ENCODE measurements around the gene NABP2.
"Not testable (repeated sequence)": the region's sequence is repeated elsewhere in the genome, so short reads cannot be mapped to it uniquely, and the experiment has no call there.

NABP2 gene

DNA sequence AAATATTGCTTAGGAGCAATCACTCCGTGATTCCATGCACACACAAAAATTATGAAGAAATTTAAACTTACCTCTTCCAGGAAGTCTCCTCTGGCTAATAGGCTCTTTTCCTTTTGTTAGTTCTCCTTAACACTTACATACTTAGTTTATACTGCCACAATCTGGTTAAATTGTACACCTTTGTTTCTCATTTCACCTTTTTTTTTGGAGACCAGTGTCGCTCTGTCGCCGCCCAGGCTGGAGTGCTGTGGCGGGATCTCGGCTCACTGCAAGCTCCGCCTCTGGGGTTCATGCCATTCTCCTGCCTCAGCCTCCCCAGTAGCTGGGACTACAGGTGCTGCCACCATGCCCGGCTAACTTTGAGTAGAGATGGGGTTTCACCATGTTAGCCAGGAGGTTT is 36.2 kb downstream of the NABP2 start:
- Histone ChIP-seq H3K79me2 (peaks cover 15% of the 10 kb centered on the region), H2AFZ (no peak overlapping the region), H3K4me1 (peaks cover 8% of the 10 kb centered on the region), H3K27ac (no peak overlapping the region), H3K36me3 (ENCODE audit: control insufficient read depth, insufficient read depth, low read length) (no peaks in the 10 kb centered on the region), H3K4me3 (ENCODE audit: low read depth, low read length) (no peak overlapping the region), H3K4me2 (ENCODE audit: low read length) (no peak overlapping the region), H3K9ac (no peak overlapping the region), H3K9me3 (ENCODE audit: control insufficient read depth, low read length) (no peaks in the 10 kb centered on the region), H3K27me3 (ENCODE audit: control insufficient read depth, insufficient read depth, low read length) (no peaks in the 10 kb centered on the region)
- TF ChIP-seq, protein P1, sequence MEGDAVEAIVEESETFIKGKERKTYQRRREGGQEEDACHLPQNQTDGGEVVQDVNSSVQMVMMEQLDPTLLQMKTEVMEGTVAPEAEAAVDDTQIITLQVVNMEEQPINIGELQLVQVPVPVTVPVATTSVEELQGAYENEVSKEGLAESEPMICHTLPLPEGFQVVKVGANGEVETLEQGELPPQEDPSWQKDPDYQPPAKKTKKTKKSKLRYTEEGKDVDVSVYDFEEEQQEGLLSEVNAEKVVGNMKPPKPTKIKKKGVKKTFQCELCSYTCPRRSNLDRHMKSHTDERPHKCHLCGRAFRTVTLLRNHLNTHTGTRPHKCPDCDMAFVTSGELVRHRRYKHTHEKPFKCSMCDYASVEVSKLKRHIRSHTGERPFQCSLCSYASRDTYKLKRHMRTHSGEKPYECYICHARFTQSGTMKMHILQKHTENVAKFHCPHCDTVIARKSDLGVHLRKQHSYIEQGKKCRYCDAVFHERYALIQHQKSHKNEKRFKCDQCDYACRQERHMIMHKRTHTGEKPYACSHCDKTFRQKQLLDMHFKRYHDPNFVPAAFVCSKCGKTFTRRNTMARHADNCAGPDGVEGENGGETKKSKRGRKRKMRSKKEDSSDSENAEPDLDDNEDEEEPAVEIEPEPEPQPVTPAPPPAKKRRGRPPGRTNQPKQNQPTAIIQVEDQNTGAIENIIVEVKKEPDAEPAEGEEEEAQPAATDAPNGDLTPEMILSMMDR (IDR thresholded peaks at IDR 0.05): no peak

DNA sequence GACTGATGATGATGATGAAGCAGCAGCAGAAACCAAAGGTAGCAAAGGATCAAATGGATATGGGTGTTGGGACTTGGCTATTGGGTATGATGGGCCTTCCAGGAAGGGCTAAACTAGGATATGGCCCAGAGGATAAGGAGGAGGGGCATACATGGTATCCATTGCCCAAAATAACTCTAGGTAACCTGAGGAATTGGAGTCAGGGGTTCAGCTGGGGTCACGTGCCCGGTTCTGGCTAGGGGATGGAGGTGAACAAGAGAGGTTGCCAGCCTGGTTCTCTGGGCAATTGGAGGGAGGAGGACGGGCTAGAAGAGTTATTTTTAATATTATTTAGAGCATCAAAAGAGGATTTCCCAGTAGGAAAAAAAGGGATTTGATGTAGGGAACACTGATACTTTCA is 36.8 kb downstream of the NABP2 start:
- no peaks in the 10 kb centered on the region for H3K36me3 ChIP-seq (ENCODE audit: control insufficient read depth, insufficient read depth, low read length)
- H3K4me2 ChIP-seq (ENCODE audit: low read length): no peak overlapping the region
- peaks cover 8% of the 10 kb centered on the region for H3K4me1 ChIP-seq
- TF ChIP-seq, protein P1 (IDR thresholded peaks at IDR 0.05): no peak
- no peaks in the 10 kb centered on the region for H3K9me3 ChIP-seq (ENCODE audit: control insufficient read depth, low read length)
- H3K79me2 ChIP-seq: peaks cover 15% of the 10 kb centered on the region
- H3K4me3 ChIP-seq (ENCODE audit: low read depth, low read length): no peak overlapping the region
- H3K27me3 ChIP-seq (ENCODE audit: control insufficient read depth, insufficient read depth, low read length): no peaks in the 10 kb centered on the region
- no peak overlapping the region for H3K9ac ChIP-seq
- H2AFZ ChIP-seq: no peak overlapping the region
- no peak overlapping the region for H3K27ac ChIP-seq

DNA sequence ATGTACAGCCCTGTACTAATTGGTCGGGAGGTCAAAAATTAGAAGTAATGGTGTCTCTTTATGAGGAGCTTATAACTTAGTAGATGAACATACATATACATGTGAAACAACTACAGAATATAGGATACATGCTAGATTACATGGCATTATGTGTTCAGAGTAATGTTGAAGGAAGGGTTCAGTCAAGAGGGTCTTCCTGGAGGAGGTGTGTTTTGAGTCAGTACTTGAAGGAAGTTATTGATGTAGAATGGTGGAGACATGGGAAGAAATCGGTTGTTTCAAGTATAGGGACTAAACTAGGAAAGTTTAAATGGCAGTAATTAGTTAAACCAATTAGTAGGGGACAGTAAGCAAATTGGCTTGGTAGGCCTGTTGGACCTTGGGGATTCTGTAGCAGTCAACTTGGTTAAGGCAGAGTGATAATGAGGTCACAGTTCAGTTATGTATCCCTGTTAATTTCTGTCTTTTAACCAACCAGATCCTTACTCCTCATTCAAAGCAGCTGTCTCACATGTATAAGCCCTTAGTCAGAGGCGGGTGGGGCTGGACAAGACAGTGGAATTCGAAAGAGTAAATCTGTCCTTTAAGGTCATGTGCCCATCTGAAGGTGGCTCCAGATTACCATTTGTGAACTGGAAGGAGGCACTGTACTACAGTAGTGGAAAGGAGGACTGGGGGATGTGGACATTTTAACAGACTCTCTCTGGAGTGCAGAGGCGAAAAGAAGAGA is 37.5 kb downstream of the NABP2 start:
- Histone ChIP-seq H3K27me3 (ENCODE audit: control insufficient read depth, insufficient read depth, low read length) (no peaks in the 10 kb centered on the region), H2AFZ (no peak overlapping the region), H3K79me2 (peaks cover 11% of the 10 kb centered on the region), H3K27ac (no peak overlapping the region), H3K4me3 (ENCODE audit: low read depth, low read length) (no peak overlapping the region), H3K36me3 (ENCODE audit: control insufficient read depth, insufficient read depth, low read length) (no peaks in the 10 kb centered on the region), H3K9me3 (ENCODE audit: control insufficient read depth, low read length) (no peaks in the 10 kb centered on the region), H3K9ac (no peak overlapping the region), H3K4me1 (peaks cover 8% of the 10 kb centered on the region), H3K4me2 (ENCODE audit: low read length) (no peak overlapping the region)
- TF ChIP-seq, protein P1 (IDR thresholded peaks at IDR 0.05): no peak

DNA sequence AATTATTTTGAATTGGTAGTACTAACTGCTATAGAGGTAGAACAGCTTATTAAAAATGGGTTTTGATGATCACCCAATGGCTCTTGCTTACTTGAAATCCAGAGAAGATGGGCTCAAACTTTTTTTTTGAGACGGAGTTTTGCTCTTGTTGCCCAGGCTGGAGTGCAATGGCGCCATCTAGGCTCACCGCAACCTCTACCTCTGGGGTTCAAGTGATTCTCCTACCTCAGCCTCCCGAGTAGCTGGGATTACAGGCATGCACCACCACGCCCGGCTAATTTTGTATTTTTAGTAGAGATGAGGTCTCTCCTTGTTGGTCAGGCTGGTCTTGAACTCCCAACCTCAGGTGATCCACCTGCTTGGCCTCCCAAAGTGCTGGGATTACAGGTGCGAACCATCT is 38.8 kb downstream of the NABP2 start:
- H3K79me2 ChIP-seq; H3K36me3 ChIP-seq (ENCODE audit: control insufficient read depth, insufficient read depth, low read length); H3K4me1 ChIP-seq; H3K4me2 ChIP-seq (ENCODE audit: low read length); H3K9ac ChIP-seq; H3K27me3 ChIP-seq (ENCODE audit: control insufficient read depth, insufficient read depth, low read length); H3K9me3 ChIP-seq (ENCODE audit: control insufficient read depth, low read length); H2AFZ ChIP-seq; H3K27ac ChIP-seq; H3K4me3 ChIP-seq (ENCODE audit: low read depth, low read length): not testable (repeated sequence)

DNA sequence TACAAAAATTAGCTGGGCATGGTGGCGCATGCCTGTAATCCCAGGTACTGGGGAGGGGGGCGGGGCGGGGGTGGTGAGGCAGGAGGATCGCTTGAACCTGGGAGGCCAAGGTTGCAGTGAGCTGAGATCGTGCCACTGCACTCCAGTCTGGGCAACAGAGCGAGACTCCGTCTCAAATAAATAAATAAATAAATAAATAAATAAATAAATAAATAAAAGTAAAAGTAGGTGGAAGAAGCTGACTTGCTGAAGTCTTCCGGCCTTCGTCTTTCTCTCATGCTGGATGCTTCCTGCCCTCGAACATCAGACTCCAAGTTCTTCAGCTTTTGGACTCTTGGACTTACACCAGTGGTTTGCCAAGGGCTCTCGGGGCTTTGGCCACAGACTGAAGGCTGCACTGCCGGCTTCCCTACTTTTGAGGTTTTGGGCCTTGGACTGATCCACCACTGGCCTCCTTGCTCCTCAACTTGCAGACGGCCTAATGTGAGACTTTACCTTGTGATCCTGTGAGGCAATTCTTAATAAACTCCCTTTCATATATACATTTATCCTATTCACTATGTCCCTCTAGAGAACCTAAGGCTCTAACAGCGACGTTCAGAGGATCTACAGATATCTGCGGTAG is 42.0 kb downstream of the NABP2 start:
- peak overlapping the region; percentile 94 for H3K4me2 ChIP-seq (ENCODE audit: low read length)
- H2AFZ ChIP-seq: peak overlapping the region; percentile 99

More for the DNA sequence above, 42.0 kb downstream of the NABP2 start:
- H3K9me3 ChIP-seq (ENCODE audit: control insufficient read depth, low read length); H3K79me2 ChIP-seq; H3K9ac ChIP-seq; H3K4me1 ChIP-seq; H3K36me3 ChIP-seq (ENCODE audit: control insufficient read depth, insufficient read depth, low read length); H3K27me3 ChIP-seq (ENCODE audit: control insufficient read depth, insufficient read depth, low read length): not testable (repeated sequence)
- Histone ChIP-seq H3K27ac (peak overlapping the region; percentile 91), H3K4me3 (ENCODE audit: low read depth, low read length) (peak overlapping the region; percentile 78)

All from parathyroid adenoma (tissue), 2 donors.